Measurements from ENCODE around the gene NOC3L. TPM values are rescaled to one million over a fixed set of nuclear protein-coding genes. Genes with fewer than 3 reads are reported as not detected.
"Not testable (repeated sequence)": the region's sequence is repeated elsewhere in the genome, so short reads cannot be mapped to it uniquely, and the experiment has no call there.

Gene NOC3L
- total RNA-seq, 1 donor from 2014 or later, result 21.6 TPM

DNA sequence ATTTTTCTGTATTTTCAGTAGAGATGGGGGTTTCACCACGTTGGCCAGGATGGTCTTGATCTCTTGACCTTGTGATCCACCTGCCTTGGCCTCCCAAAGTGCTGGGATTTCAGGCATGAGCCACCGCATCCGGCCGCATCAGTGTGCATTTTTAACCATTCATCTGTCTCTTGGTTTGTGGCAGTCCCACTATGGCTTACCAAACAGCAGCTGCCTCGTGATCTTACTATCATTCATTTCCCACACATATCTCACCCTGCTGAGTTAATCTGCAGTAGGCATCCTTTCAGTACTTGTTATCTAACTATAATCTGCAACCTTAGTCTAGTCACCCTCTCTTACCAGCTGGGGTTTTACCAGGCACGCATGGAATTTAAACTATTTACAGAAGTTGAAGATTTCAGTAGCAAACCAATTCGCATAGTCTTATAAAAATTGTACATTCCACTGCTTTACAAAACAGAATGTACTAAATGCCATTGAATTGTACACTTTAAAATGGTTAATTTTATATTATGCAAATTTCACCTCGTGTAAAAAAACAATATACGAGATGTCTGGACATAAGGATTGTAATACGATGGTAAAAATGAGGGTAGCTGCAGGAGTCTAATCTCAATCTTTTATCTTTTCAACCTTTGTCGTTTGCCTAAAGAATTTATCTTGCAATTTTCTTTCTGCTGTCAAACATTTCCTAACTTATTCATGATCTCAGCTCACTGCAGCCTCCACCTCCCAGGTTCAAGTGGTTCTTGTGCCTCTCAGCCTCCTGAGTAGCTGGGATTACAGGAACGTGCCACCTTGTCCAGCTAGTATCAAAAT lies 35.0 kb upstream of the NOC3L start:
- Mint-ChIP-seq H3K27ac (ENCODE audit: unreplicated experiment) (peak overlapping the region; percentile 47), H3K4me1 (ENCODE audit: low read depth, unreplicated experiment) (peaks cover 4% of the 10 kb centered on the region), H3K9me3 (ENCODE audit: unreplicated experiment) (no peaks in the 10 kb centered on the region), H3K4me3 (ENCODE audit: unreplicated experiment) (no peak overlapping the region), H3K36me3 (ENCODE audit: low read depth, unreplicated experiment) (no peaks in the 10 kb centered on the region), H3K27me3 (ENCODE audit: low read depth, unreplicated experiment) (peaks cover 2% of the 10 kb centered on the region)
- FAIRE-seq, result peak; percentile 45
- no peak overlapping the region for H3K4me3 ChIP-seq (ENCODE audit: insufficient read depth, low read depth, low read length)
- no peak overlapping the region for H3K27ac ChIP-seq (ENCODE audit: low read depth, low read length)
- no peaks in the 10 kb centered on the region for H3K27me3 ChIP-seq (ENCODE audit: insufficient read depth, low read length)
- no peaks in the 10 kb centered on the region for H3K36me3 ChIP-seq (ENCODE audit: insufficient read depth, low read length)
- no peaks in the 10 kb centered on the region for H3K79me2 ChIP-seq (ENCODE audit: insufficient read depth, low read length)
- no peak overlapping the region for H3K4me2 ChIP-seq (ENCODE audit: low read length)
- DNase-seq (ENCODE audit: low read depth), result peak; percentile 65
- no peaks in the 10 kb centered on the region for H3K9me3 ChIP-seq (ENCODE audit: insufficient read depth, low read depth, low read length)
- no peak overlapping the region for H3K9ac ChIP-seq (ENCODE audit: low read length)
- TF ChIP-seq, protein P1, sequence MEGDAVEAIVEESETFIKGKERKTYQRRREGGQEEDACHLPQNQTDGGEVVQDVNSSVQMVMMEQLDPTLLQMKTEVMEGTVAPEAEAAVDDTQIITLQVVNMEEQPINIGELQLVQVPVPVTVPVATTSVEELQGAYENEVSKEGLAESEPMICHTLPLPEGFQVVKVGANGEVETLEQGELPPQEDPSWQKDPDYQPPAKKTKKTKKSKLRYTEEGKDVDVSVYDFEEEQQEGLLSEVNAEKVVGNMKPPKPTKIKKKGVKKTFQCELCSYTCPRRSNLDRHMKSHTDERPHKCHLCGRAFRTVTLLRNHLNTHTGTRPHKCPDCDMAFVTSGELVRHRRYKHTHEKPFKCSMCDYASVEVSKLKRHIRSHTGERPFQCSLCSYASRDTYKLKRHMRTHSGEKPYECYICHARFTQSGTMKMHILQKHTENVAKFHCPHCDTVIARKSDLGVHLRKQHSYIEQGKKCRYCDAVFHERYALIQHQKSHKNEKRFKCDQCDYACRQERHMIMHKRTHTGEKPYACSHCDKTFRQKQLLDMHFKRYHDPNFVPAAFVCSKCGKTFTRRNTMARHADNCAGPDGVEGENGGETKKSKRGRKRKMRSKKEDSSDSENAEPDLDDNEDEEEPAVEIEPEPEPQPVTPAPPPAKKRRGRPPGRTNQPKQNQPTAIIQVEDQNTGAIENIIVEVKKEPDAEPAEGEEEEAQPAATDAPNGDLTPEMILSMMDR (IDR thresholded peaks at IDR 0.05; ENCODE audit: insufficient read depth, low read depth, low read length), result no peak
- TF ChIP-seq EZH2 (IDR thresholded peaks at IDR 0.05; ENCODE audit: insufficient read depth, low read length), result no peak
- no peaks in the 10 kb centered on the region for H4K20me1 ChIP-seq (ENCODE audit: insufficient read depth, low read length)
- H2AFZ ChIP-seq (ENCODE audit: low read depth, low read length), result no peak overlapping the region
- H3K4me1 ChIP-seq (ENCODE audit: insufficient read depth, low read length), result peaks cover 4% of the 10 kb centered on the region

DNA sequence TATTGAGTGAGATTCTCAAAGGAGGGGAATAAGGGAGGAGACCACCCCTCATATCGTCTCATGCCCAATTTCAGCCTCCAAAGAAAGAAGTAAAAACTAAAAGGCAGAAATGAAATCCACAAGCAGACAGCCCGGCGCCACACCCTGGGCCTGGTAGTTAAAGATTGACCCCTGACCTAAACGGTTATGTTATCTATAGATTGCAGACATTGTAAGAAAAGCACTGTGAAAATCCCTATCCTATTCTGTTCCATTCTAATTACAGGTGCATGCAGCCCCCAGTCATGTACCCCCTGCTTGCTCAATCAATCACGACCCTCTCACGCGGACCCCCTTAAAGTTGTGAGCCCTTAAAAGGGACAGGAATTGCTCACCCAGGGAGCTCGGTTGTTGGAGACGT lies 29.4 kb upstream of the NOC3L start:
- H3K36me3 Mint-ChIP-seq (ENCODE audit: low read depth, unreplicated experiment); H3K27ac ChIP-seq (ENCODE audit: low read depth, low read length); H3K4me2 ChIP-seq (ENCODE audit: low read length); FAIRE-seq; H3K9me3 Mint-ChIP-seq (ENCODE audit: unreplicated experiment); H3K9me3 ChIP-seq (ENCODE audit: insufficient read depth, low read depth, low read length); H4K20me1 ChIP-seq (ENCODE audit: insufficient read depth, low read length); DNase-seq (ENCODE audit: low read depth); H3K9ac ChIP-seq (ENCODE audit: low read length); H3K4me3 Mint-ChIP-seq (ENCODE audit: unreplicated experiment); H3K27ac Mint-ChIP-seq (ENCODE audit: unreplicated experiment); H3K4me1 ChIP-seq (ENCODE audit: insufficient read depth, low read length); H3K27me3 Mint-ChIP-seq (ENCODE audit: low read depth, unreplicated experiment); H3K27me3 ChIP-seq (ENCODE audit: insufficient read depth, low read length); H3K4me3 ChIP-seq (ENCODE audit: insufficient read depth, low read depth, low read length); H2AFZ ChIP-seq (ENCODE audit: low read depth, low read length); H3K4me1 Mint-ChIP-seq (ENCODE audit: low read depth, unreplicated experiment); H3K79me2 ChIP-seq (ENCODE audit: insufficient read depth, low read length); H3K36me3 ChIP-seq (ENCODE audit: insufficient read depth, low read length): not testable (repeated sequence)

DNA sequence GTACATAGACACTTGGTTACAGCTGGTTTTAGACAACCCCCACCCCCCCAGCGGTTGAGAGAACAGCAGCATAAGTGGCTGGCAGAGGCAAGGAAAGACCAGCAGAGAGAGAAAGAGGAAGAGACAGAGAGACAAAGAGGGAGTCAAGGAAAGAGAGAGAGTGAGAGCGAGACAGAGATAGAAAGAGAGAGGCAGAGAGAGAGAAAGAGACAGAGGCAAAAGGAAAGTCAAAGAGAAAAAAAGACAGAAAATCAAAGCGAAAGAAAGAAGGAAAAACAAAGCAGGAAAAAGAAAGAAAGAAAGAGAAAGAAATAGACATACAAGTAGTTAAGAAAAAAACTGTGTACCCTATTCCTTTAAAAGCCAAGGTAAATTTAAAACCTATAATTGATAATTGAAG lies 23.0 kb upstream of the NOC3L start:
- not testable (repeated sequence) for H4K20me1 ChIP-seq (ENCODE audit: insufficient read depth, low read length); H3K36me3 ChIP-seq (ENCODE audit: insufficient read depth, low read length); H3K27me3 ChIP-seq (ENCODE audit: insufficient read depth, low read length); H3K27ac ChIP-seq (ENCODE audit: low read depth, low read length); FAIRE-seq; H3K27ac Mint-ChIP-seq (ENCODE audit: unreplicated experiment); H3K36me3 Mint-ChIP-seq (ENCODE audit: low read depth, unreplicated experiment); H3K4me3 ChIP-seq (ENCODE audit: insufficient read depth, low read depth, low read length); H3K4me3 Mint-ChIP-seq (ENCODE audit: unreplicated experiment); H3K4me1 Mint-ChIP-seq (ENCODE audit: low read depth, unreplicated experiment); H3K27me3 Mint-ChIP-seq (ENCODE audit: low read depth, unreplicated experiment); H3K9me3 ChIP-seq (ENCODE audit: insufficient read depth, low read depth, low read length); H3K9ac ChIP-seq (ENCODE audit: low read length); H3K9me3 Mint-ChIP-seq (ENCODE audit: unreplicated experiment); H3K4me1 ChIP-seq (ENCODE audit: insufficient read depth, low read length); H2AFZ ChIP-seq (ENCODE audit: low read depth, low read length); H3K4me2 ChIP-seq (ENCODE audit: low read length); H3K79me2 ChIP-seq (ENCODE audit: insufficient read depth, low read length); DNase-seq (ENCODE audit: low read depth)
